ENCODE measurements around the gene EHBP1L1.

The EHBP1L1 gene

DNA sequence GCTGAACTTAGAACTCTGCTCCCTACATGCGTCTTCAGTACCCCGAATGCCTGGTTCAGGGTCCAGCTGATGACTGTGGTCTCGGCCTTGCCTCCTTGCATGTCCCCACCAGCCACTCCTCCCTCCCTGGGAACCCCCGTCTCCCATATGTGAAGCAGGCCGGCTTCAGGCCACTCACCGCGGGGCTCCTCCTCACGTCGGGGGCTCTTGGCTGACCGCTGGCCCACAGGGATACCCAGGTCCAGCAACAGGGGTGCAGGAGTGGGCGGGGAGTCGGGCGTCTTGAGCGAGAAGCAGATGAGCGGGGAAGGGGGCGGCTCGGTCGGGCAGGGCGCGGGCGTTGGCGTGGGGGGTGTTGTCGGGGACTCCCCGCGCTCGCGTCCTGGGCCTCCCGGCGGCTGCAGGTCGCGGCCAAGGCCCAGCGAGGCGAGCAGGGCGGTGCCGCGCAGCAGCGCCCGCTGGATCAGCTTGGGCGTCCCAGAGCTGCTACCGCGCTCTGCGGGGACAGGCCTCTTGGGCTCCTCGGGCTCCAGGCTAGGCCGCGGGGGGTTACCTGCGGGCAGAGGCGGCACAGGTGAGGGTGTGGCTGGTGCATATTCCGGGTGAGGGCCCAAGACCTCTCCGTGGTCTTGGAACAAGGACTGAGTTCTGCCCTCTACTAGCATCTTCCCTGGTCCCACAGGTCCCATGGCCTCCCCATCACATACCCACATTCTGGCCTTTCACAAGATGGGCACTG lies 23.5 kb downstream of the EHBP1L1 start:
- no peak for TF ChIP-seq CTCF (IDR thresholded peaks at IDR 0.05)

GRCh38 chr11:65599955-65600246 lies 24.0 kb downstream of the EHBP1L1 start:
- no peak for TF ChIP-seq CTCF (IDR thresholded peaks at IDR 0.05)

- TF ChIP-seq CTCF (IDR thresholded peaks at IDR 0.05): no peak
Measured at GRCh38 chr11:65604258-65604657, 28.4 kb downstream of the EHBP1L1 start.

DNA sequence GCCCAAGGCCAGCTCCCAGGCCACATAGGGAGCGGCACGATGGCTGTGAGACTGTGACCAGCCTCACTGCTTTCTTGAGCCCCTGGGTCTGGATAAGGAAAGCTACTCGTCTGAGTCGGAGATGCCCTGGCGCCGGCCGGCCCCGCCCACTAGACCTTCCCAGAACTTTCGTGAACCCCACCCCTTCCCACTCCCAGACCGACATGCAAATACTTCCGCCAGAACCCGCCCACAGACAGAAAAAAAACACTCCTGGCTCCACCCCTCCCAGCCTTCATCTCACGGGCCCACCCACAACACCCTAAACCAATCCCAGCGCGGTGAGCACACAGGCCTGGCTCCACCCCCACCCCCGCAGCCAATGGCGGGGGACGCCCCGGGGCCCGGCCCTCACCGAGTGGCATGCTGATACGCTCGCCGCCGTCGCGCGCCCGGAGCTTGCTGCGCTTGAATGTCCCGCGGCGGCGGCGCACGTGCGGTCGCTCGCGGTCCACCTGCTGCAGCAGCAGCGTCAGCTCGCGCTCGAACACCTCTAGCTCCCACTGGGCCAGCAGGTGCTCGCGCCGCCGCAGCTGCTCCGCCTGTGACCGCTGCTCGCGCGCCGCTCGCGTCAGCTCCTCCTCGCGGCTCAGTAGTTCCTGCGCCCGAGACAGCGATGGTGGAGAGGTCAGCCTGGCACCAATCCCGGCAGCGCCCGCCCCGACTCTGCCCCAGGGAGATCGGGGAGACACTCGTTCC lies 31.2 kb downstream of the EHBP1L1 start:
- TF ChIP-seq CTCF (IDR thresholded peaks at IDR 0.05): no peak

- TF ChIP-seq CTCF (IDR thresholded peaks at IDR 0.05): no peak
Measured at GRCh38 chr11:65607614-65608426, 32.0 kb downstream of the EHBP1L1 start.

- TF ChIP-seq CTCF (IDR thresholded peaks at IDR 0.05): no peak
Measured at GRCh38 chr11:65609229-65609628, 33.4 kb downstream of the EHBP1L1 start.

GRCh38 chr11:65609665-65610064 lies 33.8 kb downstream of the EHBP1L1 start:
- TF ChIP-seq CTCF (IDR thresholded peaks at IDR 0.05): no peak

All from LNCAP (cell line).